OCI-LY3 (cell line): ENCODE results near the gene GNAQ.

Source experiments
- CTCF ChIP-seq: fragments of 200-600, 300-600 bp; sonication (generic); IDR thresholded peaks from 2 replicates; pipeline ENCODE4 v1.5.1; 2014; ENCODE audit warnings: antibody characterized with exemption, low read length, low read depth
- EZH2phosphoT487 ChIP-seq: fragments of 200-600 bp; shearing (Covaris generic); IDR thresholded peaks from 2 replicates; pipeline ENCODE4 v1.6.1; 2018; ENCODE audit warnings: antibody characterized with exemption, mixed run types, low read depth

DNA sequence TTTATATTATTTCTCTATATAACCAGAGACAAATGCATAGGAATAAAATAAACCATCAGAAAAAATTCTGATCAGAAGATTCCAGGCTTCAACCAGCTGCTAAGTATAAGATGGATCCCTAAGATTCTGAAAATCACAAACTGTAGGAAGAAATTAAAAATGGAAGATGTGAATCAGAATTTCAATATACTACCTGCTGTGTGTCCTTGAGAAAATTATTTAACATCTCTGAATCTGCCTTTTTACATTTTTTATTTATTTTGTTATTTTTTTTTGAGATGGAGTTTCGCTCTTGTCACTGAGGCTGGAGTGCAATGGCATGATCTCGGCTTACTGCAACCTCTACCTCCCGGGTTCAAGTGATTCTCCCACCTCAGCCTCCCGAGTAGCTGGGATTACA lies 187.2 kb downstream of the GNAQ start:
- no peak for TF ChIP-seq EZH2phosphoT487
- TF ChIP-seq CTCF = no peak
